Measurements from ENCODE around the gene SCGB2B2. TPM values are rescaled to one million over a fixed set of nuclear protein-coding genes. Genes with fewer than 3 reads are reported as not detected.
A peak's percentile ranks its signal among the peaks of the same experiment; 100 is the strongest.

The SCGB2B2 gene
- polyA plus RNA-seq, 3 donors, result 0.05 TPM; not detected in 2

DNA sequence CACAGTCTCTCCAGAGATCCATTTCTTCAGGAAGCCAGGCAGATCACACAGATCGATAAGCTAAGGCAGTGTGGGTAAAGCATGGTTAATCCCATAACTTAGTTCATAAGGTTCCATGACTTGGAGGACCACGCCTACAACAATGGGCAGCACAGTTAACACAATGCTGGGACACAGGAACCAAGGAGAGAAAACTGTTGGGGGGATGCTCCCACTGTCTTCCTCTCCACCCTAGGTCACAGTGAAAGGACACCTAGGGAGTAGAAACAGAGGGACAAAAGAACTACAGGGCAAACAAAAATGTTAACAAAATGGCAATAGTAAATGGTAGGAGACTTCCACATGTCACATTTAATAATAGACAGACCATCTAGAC, 36.3 kb upstream of the SCGB2B2 start:
- no peak overlapping the region for H3K4me3 ChIP-seq (replicated peaks in 1 of 3; ENCODE audit: low read depth in 2 of 3, low read length in 3 of 3)
- H3K27me3 Mint-ChIP-seq (ENCODE audit: low read depth in 3 of 3), result peaks cover 0 to 11% (median 3%) of the 10 kb centered on the region in 3 donors
- no peak overlapping the region for H3K4me2 ChIP-seq (replicated peaks; ENCODE audit: extremely low read depth, low read length, poor library complexity, severe bottlenecking)
- intact Hi-C loops (cut with micrococcal nuclease), result loop anchor here (2.0 to 5.0 kb wide), 2 partner anchors 74 to 211 kb away; no protein-coding TSS in a partner anchor
- peaks cover 20 to 47% of the 10 kb centered on the region in 2 donors for H3K9me3 ChIP-seq (replicated peaks in 1 of 2; ENCODE audit: control insufficient read depth in 1 of 2, insufficient read depth in 1 of 2, low read length in 2 of 2)
- H4K20me1 ChIP-seq (ENCODE audit: insufficient read depth, low read length), result no peaks in the 10 kb centered on the region
- H3K27ac Mint-ChIP-seq, result no peak overlapping the region
- no peak overlapping the region for H3K9ac ChIP-seq (ENCODE audit: insufficient read depth, low read length, poor library complexity, severe bottlenecking)
- H3K4me1 ChIP-seq (ENCODE audit: control insufficient read depth in 1 of 2, insufficient read depth in 2 of 2, low read length in 2 of 2), result no peaks in the 10 kb centered on the region
- no peaks in the 10 kb centered on the region for H3K79me2 ChIP-seq (ENCODE audit: insufficient read depth, low read length)
- no peaks in the 10 kb centered on the region for H3K4me1 Mint-ChIP-seq
- H2AFZ ChIP-seq (ENCODE audit: insufficient read depth, low read depth, low read length, poor library complexity, severe bottlenecking), result no peak overlapping the region
- H3K36me3 ChIP-seq (replicated peaks in 1 of 2; ENCODE audit: control insufficient read depth in 1 of 2, insufficient read depth in 2 of 2, low read length in 2 of 2), result no peaks in the 10 kb centered on the region
- H3K9me3 Mint-ChIP-seq, result peaks cover 26 to 46% (median 29%) of the 10 kb centered on the region in 7 donors
- peaks cover 0 to under 1% of the 10 kb centered on the region in 2 donors for H3K27me3 ChIP-seq (ENCODE audit: control insufficient read depth in 2 of 2, insufficient read depth in 2 of 2, low read length in 2 of 2)
- no peak overlapping the region for H3K4me3 Mint-ChIP-seq
- H3K36me3 Mint-ChIP-seq, result no peaks in the 10 kb centered on the region
- TF ChIP-seq, protein P1, sequence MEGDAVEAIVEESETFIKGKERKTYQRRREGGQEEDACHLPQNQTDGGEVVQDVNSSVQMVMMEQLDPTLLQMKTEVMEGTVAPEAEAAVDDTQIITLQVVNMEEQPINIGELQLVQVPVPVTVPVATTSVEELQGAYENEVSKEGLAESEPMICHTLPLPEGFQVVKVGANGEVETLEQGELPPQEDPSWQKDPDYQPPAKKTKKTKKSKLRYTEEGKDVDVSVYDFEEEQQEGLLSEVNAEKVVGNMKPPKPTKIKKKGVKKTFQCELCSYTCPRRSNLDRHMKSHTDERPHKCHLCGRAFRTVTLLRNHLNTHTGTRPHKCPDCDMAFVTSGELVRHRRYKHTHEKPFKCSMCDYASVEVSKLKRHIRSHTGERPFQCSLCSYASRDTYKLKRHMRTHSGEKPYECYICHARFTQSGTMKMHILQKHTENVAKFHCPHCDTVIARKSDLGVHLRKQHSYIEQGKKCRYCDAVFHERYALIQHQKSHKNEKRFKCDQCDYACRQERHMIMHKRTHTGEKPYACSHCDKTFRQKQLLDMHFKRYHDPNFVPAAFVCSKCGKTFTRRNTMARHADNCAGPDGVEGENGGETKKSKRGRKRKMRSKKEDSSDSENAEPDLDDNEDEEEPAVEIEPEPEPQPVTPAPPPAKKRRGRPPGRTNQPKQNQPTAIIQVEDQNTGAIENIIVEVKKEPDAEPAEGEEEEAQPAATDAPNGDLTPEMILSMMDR (IDR thresholded peaks at IDR 0.05), result no peak
- 80% methylated on average over 2 of the region's 2 CpGs for WGBS (ENCODE audit: insufficient coverage)
- DNase-seq, result no peak
- H3K27ac ChIP-seq (ENCODE audit: low read depth in 1 of 2, low read length in 2 of 2), result no peak overlapping the region

DNA sequence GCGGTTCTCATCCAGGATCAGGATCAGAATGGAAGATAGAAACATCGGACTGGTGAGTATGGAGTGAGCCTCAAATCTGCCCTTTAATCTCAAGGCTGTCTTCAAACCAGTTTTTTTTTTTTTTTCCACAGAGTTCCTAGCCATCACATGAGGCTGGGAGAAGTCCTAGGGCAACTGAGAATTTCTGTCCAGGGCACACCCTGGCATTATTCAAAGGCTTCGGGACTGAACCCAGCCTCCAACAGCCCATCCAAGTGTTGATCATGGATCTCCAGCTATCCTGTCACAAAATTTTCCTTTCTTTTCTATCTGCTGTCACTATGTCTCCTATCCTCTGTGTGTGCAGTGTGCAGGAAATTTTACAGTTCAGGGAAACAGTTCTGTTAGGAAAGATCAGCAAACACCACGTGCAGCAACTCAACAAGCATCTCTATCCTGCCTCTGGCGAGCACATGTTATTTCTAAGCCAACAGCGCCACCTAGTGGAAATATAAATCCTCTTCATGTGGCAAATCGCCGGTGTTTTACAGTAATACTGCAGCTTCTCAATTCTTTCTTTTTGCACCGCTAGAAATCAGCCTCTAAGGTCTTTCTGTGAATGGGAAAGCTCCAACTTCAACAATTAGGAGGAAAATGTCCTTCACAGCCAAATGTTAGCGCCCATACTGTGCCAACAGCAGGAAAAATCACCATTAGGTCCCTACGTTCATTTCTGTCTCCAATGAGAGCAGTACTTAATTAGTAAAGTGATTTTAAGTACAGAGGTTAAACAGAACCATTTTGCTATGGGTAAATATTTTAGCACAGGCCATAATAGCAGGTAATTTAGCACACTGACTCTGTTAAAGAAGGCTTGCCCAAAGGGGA, 35.7 kb upstream of the SCGB2B2 start:
- no peak overlapping the region for H3K9ac ChIP-seq (ENCODE audit: insufficient read depth, low read length, poor library complexity, severe bottlenecking)
- intact Hi-C loops (cut with micrococcal nuclease), result loop anchor here (1.0 to 5.0 kb wide), 3 partner anchors 73 to 210 kb away; no protein-coding TSS in a partner anchor
- H3K27ac ChIP-seq (ENCODE audit: low read depth in 1 of 2, low read length in 2 of 2), result no peak overlapping the region
- H3K27me3 ChIP-seq (ENCODE audit: control insufficient read depth in 2 of 2, insufficient read depth in 2 of 2, low read length in 2 of 2), result no peaks in the 10 kb centered on the region
- no peaks in the 10 kb centered on the region for H3K4me1 ChIP-seq (ENCODE audit: control insufficient read depth in 1 of 2, insufficient read depth in 2 of 2, low read length in 2 of 2)
- H3K4me2 ChIP-seq (replicated peaks; ENCODE audit: extremely low read depth, low read length, poor library complexity, severe bottlenecking), result no peak overlapping the region
- H3K4me3 Mint-ChIP-seq, result no peak overlapping the region
- H3K79me2 ChIP-seq (ENCODE audit: insufficient read depth, low read length), result no peaks in the 10 kb centered on the region
- WGBS (ENCODE audit: insufficient coverage), result 100% methylated on average over 1 of the region's 11 CpGs
- TF ChIP-seq, protein P1 (IDR thresholded peaks at IDR 0.05), result peak; percentile 78
- peaks cover 23 to 50% of the 10 kb centered on the region in 2 donors for H3K9me3 ChIP-seq (replicated peaks in 1 of 2; ENCODE audit: control insufficient read depth in 1 of 2, insufficient read depth in 1 of 2, low read length in 2 of 2)
- H3K27ac Mint-ChIP-seq, result no peak overlapping the region
- no peaks in the 10 kb centered on the region for H4K20me1 ChIP-seq (ENCODE audit: insufficient read depth, low read length)
- peaks cover 24 to 50% (median 33%) of the 10 kb centered on the region in 7 donors for H3K9me3 Mint-ChIP-seq
- H2AFZ ChIP-seq (ENCODE audit: insufficient read depth, low read depth, low read length, poor library complexity, severe bottlenecking), result no peak overlapping the region
- H3K4me3 ChIP-seq (replicated peaks in 1 of 3; ENCODE audit: low read depth in 2 of 3, low read length in 3 of 3), result no peak overlapping the region
- H3K27me3 Mint-ChIP-seq (ENCODE audit: low read depth in 3 of 3), result peaks cover 0 to 11% (median 3%) of the 10 kb centered on the region in 3 donors
- no peaks in the 10 kb centered on the region for H3K4me1 Mint-ChIP-seq
- H3K36me3 ChIP-seq (replicated peaks in 1 of 2; ENCODE audit: control insufficient read depth in 1 of 2, insufficient read depth in 2 of 2, low read length in 2 of 2), result no peaks in the 10 kb centered on the region
- no peaks in the 10 kb centered on the region for H3K36me3 Mint-ChIP-seq
- peak; percentile 51 to 61 (median 57) for DNase-seq
